Neural cell (in vitro differentiated cells): Measurements from ENCODE around the gene GTF2B. TPM values are rescaled to one million over a fixed set of nuclear protein-coding genes. Genes with fewer than 3 reads are reported as not detected.
A peak's percentile ranks its signal among the peaks of the same experiment; 100 is the strongest.

ENCODE experiments used
- H2AFZ ChIP-seq: fragments of 200-600, 300-800 bp; sonication (generic), shearing (Covaris generic); 2 replicates; pipeline ENCODE4 v1.6.0; 2014; ENCODE audit warnings: low read depth, mild to moderate bottlenecking, antibody characterized with exemption, low read length, moderate library complexity
- H3F3A ChIP-seq: fragments of 200-600 bp; shearing (Covaris generic); 2 replicates; pipeline ENCODE4 v1.6.1; 2016; ENCODE audit warnings: mild to moderate bottlenecking, moderate library complexity, mixed read lengths, antibody characterized with exemption, low read length; ENCODE audit not compliant: insufficient read depth, poor library complexity, severe bottlenecking
- H3K27ac ChIP-seq: fragments of 200-600, 300-800 bp; sonication (generic), shearing (Covaris generic); 2 replicates; pipeline ENCODE4 v1.5.1; 2014; ENCODE audit warnings: mild to moderate bottlenecking, low read length, moderate library complexity
- H3K27me3 ChIP-seq: fragments of 300-800, 200-600 bp; sonication (generic), shearing (Covaris generic); 2 replicates; pipeline ENCODE4 v1.6.0; 2014; ENCODE audit warnings: mild to moderate bottlenecking, low read depth, low read length, moderate library complexity; ENCODE audit not compliant: insufficient read depth
- H3K36me3 ChIP-seq: fragments of 300-800, 200-600 bp; sonication (generic), shearing (Covaris generic); 2 replicates; pipeline ENCODE4 v1.5.1; 2014; ENCODE audit warnings: mild to moderate bottlenecking, antibody characterized with exemption, low read length, moderate library complexity; ENCODE audit not compliant: insufficient read depth
- H3K4me2 ChIP-seq: fragments of 300-800, 200-600 bp; sonication (generic), shearing (Covaris generic); 2 replicates; pipeline ENCODE4 v1.6.0; 2014; ENCODE audit warnings: mild to moderate bottlenecking, low read length
- H3K4me3 ChIP-seq: fragments of 300-800, 200-600 bp; sonication (generic), shearing (Covaris generic); 2 replicates; pipeline ENCODE4 v1.5.1; 2014; ENCODE audit warnings: mild to moderate bottlenecking, low read length, moderate library complexity
- H3K79me2 ChIP-seq: fragments of 200-600 bp; shearing (Covaris generic); replicated peaks from 2 replicates; pipeline ENCODE4 v1.6.0; 2014; ENCODE audit warnings: mild to moderate bottlenecking, low read length, moderate library complexity; ENCODE audit not compliant: insufficient read depth
- H3K9ac ChIP-seq: fragments of 300-800, 200-600 bp; sonication (generic), shearing (Covaris generic); 2 replicates; pipeline ENCODE4 v1.6.1; 2016; ENCODE audit warnings: mild to moderate bottlenecking, low read length, mixed read lengths
- H3K9me2 ChIP-seq: fragments of 200-600 bp; shearing (Covaris generic); 2 replicates; pipeline ENCODE4 v1.6.1; 2016; ENCODE audit warnings: mild to moderate bottlenecking, low read length, mixed read lengths; ENCODE audit not compliant: insufficient read depth
- H3K9me3 ChIP-seq: fragments of 200-600, 300-800 bp; sonication (generic), shearing (Covaris generic); 2 replicates; pipeline ENCODE4 v1.6.1; 2016; ENCODE audit warnings: mild to moderate bottlenecking, mixed run types, low read length, moderate library complexity, mixed read lengths
- H4K20me1 ChIP-seq: fragments of 200-600 bp; shearing (Covaris generic); 2 replicates; pipeline ENCODE4 v1.6.1; 2016; ENCODE audit warnings: mild to moderate bottlenecking, mixed run types; ENCODE audit not compliant: insufficient read depth
- CTCF ChIP-seq: fragments of 450-650 bp; IDR thresholded peaks from 2 replicates; pipeline ENCODE4 v1.5.1; 2014; ENCODE audit warnings: antibody characterized with exemption, mild to moderate bottlenecking, moderate library complexity; ENCODE audit not compliant: poor library complexity, severe bottlenecking
- EP300 ChIP-seq: fragments of 450-650 bp; conservative IDR thresholded peaks from 2 replicates; pipeline ENCODE4 v1.6.1; 2014; ENCODE audit warnings: antibody characterized with exemption, mild to moderate bottlenecking, moderate library complexity; ENCODE audit not compliant: poor library complexity, severe bottlenecking
- EZH2 ChIP-seq: fragments of 200-600, 300-800 bp; shearing (Covaris generic), sonication (generic); IDR thresholded peaks from 2 replicates; pipeline ENCODE4 v1.6.1; 2014; ENCODE audit warnings: antibody characterized with exemption, low read length, borderline replicate concordance, mild to moderate bottlenecking; ENCODE audit not compliant: insufficient read depth, poor library complexity, severe bottlenecking
- MXI1 ChIP-seq: fragments of 450-650 bp; conservative IDR thresholded peaks from 2 replicates; pipeline ENCODE4 v1.6.1; 2014; ENCODE audit warnings: antibody characterized with exemption, mild to moderate bottlenecking; ENCODE audit not compliant: poor library complexity, severe bottlenecking
- POLR2AphosphoS5 ChIP-seq: IDR thresholded peaks from 2 replicates; pipeline ENCODE4 v1.6.1; 2012
- RAD21 ChIP-seq: fragments of 450-650 bp; conservative IDR thresholded peaks from 2 replicates; pipeline ENCODE4 v1.6.1; 2014; ENCODE audit warnings: antibody characterized with exemption, mild to moderate bottlenecking, moderate library complexity
- REST ChIP-seq: IDR thresholded peaks from 2 replicates; pipeline ENCODE4 v1.6.1; 2012; ENCODE audit warnings: borderline replicate concordance
- SMC3 ChIP-seq: fragments of 450-650 bp; conservative IDR thresholded peaks from 2 replicates; pipeline ENCODE4 v1.6.1; 2014; ENCODE audit warnings: antibody characterized with exemption, mild to moderate bottlenecking, moderate library complexity; ENCODE audit not compliant: poor library complexity
- TAF1 ChIP-seq: IDR thresholded peaks from 2 replicates; pipeline ENCODE4 v1.6.1; 2012; ENCODE audit warnings: low read depth
- polyA plus RNA-seq: library from polyadenylated mRNA; depleted of rRNA; stranded (reverse); fragments of >200 nt; gene quantifications from 2 replicates; pipeline ENCODE4 v1.2.3, GENCODE V29; 2014

Gene GTF2B
- polyA plus RNA-seq, 1 donor from 2014 or later = 129 TPM

GRCh38 chr1:88888750-88889149, 2.6 kb downstream of the GTF2B start:
- Histone ChIP-seq H3K4me3 (peak overlapping the region; percentile 79), H3K27me3 (no peaks in the 10 kb centered on the region), H2AFZ (no peak overlapping the region), H3K9me3 (no peaks in the 10 kb centered on the region), H3K9ac (no peak overlapping the region), H3F3A (no peaks in the 10 kb centered on the region), H3K27ac (no peak overlapping the region), H4K20me1 (no peaks in the 10 kb centered on the region), H3K9me2 (no peaks in the 10 kb centered on the region), H3K79me2 (peaks cover 46% of the 10 kb centered on the region), H3K4me2 (peak overlapping the region; percentile 25), H3K36me3 (no peaks in the 10 kb centered on the region)
- no peak for TF ChIP-seq RAD21
- TF ChIP-seq POLR2AphosphoS5 = no peak
- TF ChIP-seq SMC3 = no peak
- TF ChIP-seq EP300 = no peak
- no peak for TF ChIP-seq MXI1
- TF ChIP-seq REST = no peak
- TF ChIP-seq CTCF = no peak

GRCh38 chr1:88885933-88886332, 5.4 kb downstream of the GTF2B start:
- Histone ChIP-seq H3K9ac (no peak overlapping the region), H2AFZ (no peak overlapping the region), H3K27me3 (no peaks in the 10 kb centered on the region), H4K20me1 (no peaks in the 10 kb centered on the region), H3K27ac (no peak overlapping the region), H3K9me2 (no peaks in the 10 kb centered on the region), H3K9me3 (no peaks in the 10 kb centered on the region), H3K36me3 (no peaks in the 10 kb centered on the region), H3K79me2 (peaks cover 46% of the 10 kb centered on the region), H3K4me3 (no peak overlapping the region), H3F3A (no peaks in the 10 kb centered on the region), H3K4me2 (no peak overlapping the region)
- TF ChIP-seq REST (no peak), MXI1 (no peak), EZH2 (no peak), SMC3 (no peak), TAF1 (no peak), EP300 (no peak), POLR2AphosphoS5 (no peak), RAD21 (no peak), CTCF (no peak)
